Suppressor macrophage (primary cell): Measurements from ENCODE around the gene BLZF1.
"Not testable (repeated sequence)": the region's sequence is repeated elsewhere in the genome, so short reads cannot be mapped to it uniquely, and the experiment has no call there.

Experiments
- DNase-seq, 4 experiments: peaks; one replicate each; pipeline ENCODE4 v3.0.0-alpha.2; 2020 to 2022

BLZF1 gene

GRCh38 chr1:169360415-169360814 is 7.6 kb upstream of the BLZF1 start:
- no peak for DNase-seq

GRCh38 chr1:169361281-169361680 is 6.7 kb upstream of the BLZF1 start:
- no peak for DNase-seq

GRCh38 chr1:169363046-169363730 is 4.8 kb upstream of the BLZF1 start:
- DNase-seq = no peak

DNA sequence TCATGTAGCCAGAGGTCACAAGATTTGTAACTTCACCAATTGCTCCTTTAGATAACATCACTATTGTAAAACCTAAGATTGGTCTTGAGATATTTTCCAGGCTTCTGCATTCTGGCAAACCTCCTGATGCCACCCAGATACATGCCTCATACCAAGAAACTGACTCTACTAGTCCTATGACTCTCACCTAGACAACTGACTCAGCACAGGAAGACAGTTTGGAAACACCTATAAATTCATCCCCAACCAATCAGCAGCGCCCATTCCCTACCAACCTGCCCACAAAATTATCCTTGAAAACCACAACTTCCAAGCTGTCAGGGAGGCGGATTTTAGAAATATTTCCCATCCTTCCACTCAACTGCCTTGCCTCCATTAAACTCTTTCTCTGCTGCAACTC is 3.0 kb upstream of the BLZF1 start:
- DNase-seq = no peak

DNA sequence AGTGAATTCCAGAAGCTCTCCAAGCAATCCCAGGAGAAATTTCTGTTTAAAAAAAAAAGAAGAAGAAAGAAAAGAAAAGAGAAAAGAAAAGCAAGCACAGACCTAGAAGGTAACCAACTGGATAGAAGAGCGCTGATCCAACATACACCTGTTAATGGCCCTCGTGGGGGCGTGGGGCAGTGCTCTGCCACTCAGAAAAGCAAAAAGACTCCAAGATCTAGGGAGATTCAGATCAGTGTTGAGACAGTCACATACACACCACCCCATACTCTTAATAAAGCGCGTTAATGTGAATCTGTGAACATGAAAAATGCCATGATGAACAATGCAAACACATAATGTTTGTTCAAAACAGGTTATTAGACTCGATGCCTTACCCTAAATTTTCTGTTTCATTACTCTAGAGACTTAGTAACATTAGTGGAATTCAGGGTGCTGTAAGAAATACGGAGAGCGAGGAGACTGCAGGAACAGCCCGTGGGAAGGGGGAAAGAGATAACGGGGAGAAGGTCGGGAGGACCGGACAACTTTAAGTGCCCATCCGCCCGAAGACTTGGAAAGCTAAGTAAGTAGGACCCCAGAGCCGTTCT is 804 bp upstream of the BLZF1 start:
- DNase-seq = no peak

- DNase-seq = peak in 3 of 4 experiments; percentile 16 to 30 (median 17)
These were observed 393 bp downstream of the BLZF1 start for GRCh38 chr1:169368406-169368769.

- peak; percentile 6 to 56 (median 38) for DNase-seq
These were observed 3.4 kb downstream of the BLZF1 start for GRCh38 chr1:169371404-169371803.

DNA sequence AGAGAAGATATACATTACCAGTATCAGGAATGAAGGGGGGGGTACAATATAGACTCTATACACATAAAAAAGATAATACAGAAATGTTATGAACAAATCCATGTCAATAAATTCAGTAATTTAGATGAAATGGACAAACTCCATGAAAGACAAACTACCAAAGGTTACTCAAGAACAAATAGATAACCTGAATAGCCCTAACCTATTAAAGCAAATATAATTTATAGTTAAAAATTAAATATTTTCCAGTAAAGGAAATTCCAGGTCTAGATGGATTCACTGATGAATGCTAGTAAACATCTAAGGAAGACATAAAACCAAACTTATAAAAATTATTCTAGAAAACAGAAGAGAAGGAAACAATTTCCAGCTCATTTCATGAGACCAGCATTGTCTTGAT is 13.2 kb downstream of the BLZF1 start:
- no peak for DNase-seq

GRCh38 chr1:169383449-169383848 is 15.5 kb downstream of the BLZF1 start:
- no peak for DNase-seq

- DNase-seq = no peak
These were observed 19.4 kb downstream of the BLZF1 start for GRCh38 chr1:169387399-169387798.

- no peak for DNase-seq
These were observed 22.3 kb downstream of the BLZF1 start for GRCh38 chr1:169390303-169390702.

- DNase-seq = peak in 2 of 4 experiments; percentile 9 to 14
These were observed 24.4 kb downstream of the BLZF1 start for GRCh38 chr1:169392406-169392805.

DNA sequence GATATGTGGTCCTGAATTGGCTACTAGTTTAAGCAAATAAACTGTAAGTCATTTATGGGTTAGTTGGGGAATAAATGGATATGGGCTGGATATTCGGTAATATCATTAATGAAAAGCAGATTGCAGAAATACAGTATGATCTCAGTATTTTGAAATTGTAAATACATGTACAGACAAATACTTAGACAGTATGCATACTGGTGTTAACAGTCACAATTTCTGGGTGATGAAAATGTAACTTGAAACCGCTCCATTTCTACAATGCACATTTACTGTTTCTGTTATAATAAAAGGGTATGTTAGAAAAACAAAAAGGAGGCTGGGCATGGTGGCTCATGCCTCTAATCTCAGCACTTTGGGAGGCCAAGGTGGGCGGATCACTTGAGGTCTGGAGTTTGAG is 28.0 kb downstream of the BLZF1 start:
- DNase-seq = no peak

DNA sequence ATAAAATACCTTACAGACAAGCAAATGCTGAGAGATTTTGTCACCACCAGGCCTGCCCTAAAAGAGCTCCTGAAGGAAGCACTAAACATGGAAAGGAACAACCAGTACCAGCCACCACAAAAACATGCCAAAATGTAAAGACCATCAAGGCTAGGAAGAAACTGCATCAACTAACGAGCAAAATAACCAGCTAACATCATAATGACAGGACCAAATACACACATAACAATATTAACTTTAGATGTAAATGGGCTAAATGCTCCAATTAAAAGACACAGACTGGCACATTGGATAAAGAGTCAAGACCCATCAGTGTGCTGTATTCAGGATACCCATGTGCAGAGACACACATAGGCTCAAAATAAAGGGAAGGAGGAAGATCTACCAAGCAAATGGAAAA is 34.6 kb downstream of the BLZF1 start:
- not testable (repeated sequence) for DNase-seq

DNA sequence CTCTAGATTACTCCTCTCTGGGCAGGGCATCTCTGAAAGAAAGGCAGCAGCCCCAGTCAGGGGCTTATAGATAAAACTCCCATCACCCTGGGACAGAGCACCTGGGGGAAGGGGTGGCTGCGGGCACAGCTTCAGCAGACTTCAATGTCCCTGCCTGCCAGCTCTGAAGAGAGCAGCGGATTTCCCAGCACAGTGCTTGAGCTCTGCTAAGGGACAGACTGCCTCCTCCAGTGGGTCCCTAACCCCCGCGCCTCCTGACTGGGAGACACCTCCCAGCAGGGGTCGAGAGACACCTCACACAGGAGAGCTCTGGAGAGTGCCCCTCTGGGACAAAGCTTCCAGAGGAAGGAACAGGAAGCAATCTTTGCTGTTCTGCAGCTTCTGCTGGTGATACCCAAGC is 40.3 kb downstream of the BLZF1 start:
- not testable (repeated sequence) for DNase-seq

GRCh38 chr1:169414952-169415351 is 47.0 kb downstream of the BLZF1 start:
- DNase-seq = no peak

DNA sequence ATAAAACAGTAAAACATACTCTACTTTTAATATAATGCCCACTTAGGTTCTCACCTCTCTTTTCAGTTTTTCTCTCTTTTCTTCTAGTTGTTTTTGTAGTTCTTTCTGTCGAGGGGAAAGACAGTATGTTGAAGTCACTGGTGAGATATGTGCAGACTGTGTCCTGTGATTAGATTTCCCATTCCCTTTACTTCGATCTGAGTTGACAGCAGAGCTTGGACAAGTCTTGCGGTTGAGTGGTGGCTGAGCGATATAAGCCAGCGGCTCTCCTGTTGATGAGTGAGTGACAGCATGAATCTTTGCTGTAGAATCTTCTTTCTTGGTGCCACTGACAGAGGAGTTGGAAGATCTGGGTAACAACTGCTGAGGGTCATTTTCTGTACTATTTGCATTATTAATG is 53.3 kb downstream of the BLZF1 start:
- no peak for DNase-seq

GRCh38 chr1:169426174-169426705 is 58.2 kb downstream of the BLZF1 start:
- no peak for DNase-seq

- peak in 2 of 4 experiments; percentile 1 to 10 for DNase-seq
These were observed 59.2 kb downstream of the BLZF1 start, which contains the start of gene CCDC181 for GRCh38 chr1:169427081-169427641. CCDC181 (minus strand) TSS chr1:169427474; CDS start chr1:169424927, 2,547 bp downstream.
